Cardiac fibroblast (primary cell): ENCODE results near the gene TTC21A.

ENCODE experiments used
- DNase-seq, 2 donors: peaks; one replicate each; pipeline versions ENCODE4 v3.0.0 to v3.0.0-alpha.2; 2010; ENCODE audit warnings: low read depth in 2 of 2
- H3K4me3 ChIP-seq, 2 donors: replicated peaks in 1 of 2; 1 replicate in 1 of 2; 2 replicates in 1 of 2; pipeline ENCODE4 v1.5.1; 2011; ENCODE audit warnings: low read depth in 2 of 2, low read length in 2 of 2, mild to moderate bottlenecking in 2 of 2, moderate library complexity in 1 of 2
- CTCF ChIP-seq: IDR thresholded peaks from one replicate; pipeline ENCODE4 v1.5.1; 2011; ENCODE audit warnings: low read depth, mild to moderate bottlenecking, low read length, inconsistent platforms

TTC21A gene

GRCh38 chr3:39146611-39147591, 39.4 kb downstream of the TTC21A start:
- peak overlapping the region in 1 of 2 donors; percentile 18 for H3K4me3 ChIP-seq
- TF ChIP-seq CTCF, result no peak
- DNase-seq, result peak; percentile 95 to 98

GRCh38 chr3:39147711-39148434, 40.4 kb downstream of the TTC21A start:
- H3K4me3 ChIP-seq, result peak overlapping the region; percentile 2 to 18
- peak; percentile 69 to 72 for DNase-seq
- no peak for TF ChIP-seq CTCF

- peak in 1 of 2 donors; percentile 22 for DNase-seq
- no peak for TF ChIP-seq CTCF
- no peak overlapping the region for H3K4me3 ChIP-seq
Observed at GRCh38 chr3:39148435-39149058, 41.1 kb downstream of the TTC21A start.

- TF ChIP-seq CTCF, result no peak
- no peak overlapping the region for H3K4me3 ChIP-seq
- peak in 1 of 2 donors; percentile 13 for DNase-seq
Observed at GRCh38 chr3:39149059-39149455, 41.6 kb downstream of the TTC21A start.

- no peak for TF ChIP-seq CTCF
- no peak overlapping the region for H3K4me3 ChIP-seq
- no peak for DNase-seq
Observed at GRCh38 chr3:39149498-39150147, 42.1 kb downstream of the TTC21A start.

GRCh38 chr3:39150148-39150802, 42.8 kb downstream of the TTC21A start:
- H3K4me3 ChIP-seq, result peak overlapping the region; percentile 14 to 83
- DNase-seq, result no peak
- TF ChIP-seq CTCF, result no peak
